Gastroesophageal sphincter (tissue), 3 donors: ENCODE measurements around the gene SMDT1.
A peak's percentile ranks its signal among the peaks of the same experiment; 100 is the strongest.

Source experiments
- CTCF ChIP-seq, 4 experiments: fragments of 200-600 bp in 2 of 4; fragments of 450-650 bp in 2 of 4; sonication (generic) in 1 of 4; IDR thresholded peaks; one replicate each; pipeline ENCODE4 v1.5.1; 2017 to 2019; ENCODE audit warnings: antibody characterized with exemption in 4 of 4, mild to moderate bottlenecking in 2 of 4, moderate library complexity in 2 of 4
- POLR2A ChIP-seq, 2 donors: fragments of 450-650 bp; IDR thresholded peaks; one replicate each; pipeline ENCODE4 v1.6.1; 2017; ENCODE audit warnings: antibody characterized with exemption in 2 of 2, mild to moderate bottlenecking in 2 of 2, moderate library complexity in 1 of 2

- TF ChIP-seq CTCF (IDR thresholded peaks at IDR 0.05) (peak in 3 of 4 experiments; percentile 95 to 98 (median 98)), POLR2A (IDR thresholded peaks at IDR 0.05) (peak; percentile 89 to 90)
Measured at GRCh38 chr22:42090596-42091454, 11.3 kb downstream of the SMDT1 start, which contains the start of gene NDUFA6.
